Dermis blood vessel endothelial cell (primary cell): ENCODE data around the gene TAGLN. TPM values are rescaled to one million over a fixed set of nuclear protein-coding genes. Genes with fewer than 3 reads are reported as not detected.
"Not testable (repeated sequence)": the region's sequence is repeated elsewhere in the genome, so short reads cannot be mapped to it uniquely, and the experiment has no call there.

Experiments
- DNase-seq: peaks from one replicate; pipeline ENCODE4 v3.0.0; 2010
- total RNA-seq: library from RNA; depleted of rRNA; stranded (reverse); fragments of >200 nt; gene quantifications from 2 replicates; pipeline ENCODE4 v1.2.3, GENCODE V29; 2014

The TAGLN gene
- total RNA-seq, 1 donor from 2014 or later: 31.3 TPM

- DNase-seq: peak; percentile 28
Measured at GRCh38 chr11:117197516-117198456, 1.4 kb upstream of the TAGLN start.

GRCh38 chr11:117198613-117199012 lies 557 bp upstream of the TAGLN start:
- DNase-seq: no peak

- DNase-seq: no peak
Measured at GRCh38 chr11:117199916-117200812, 994 bp downstream of the TAGLN start.

- no peak for DNase-seq
Measured at GRCh38 chr11:117200813-117201657, 1.9 kb downstream of the TAGLN start.

GRCh38 chr11:117201658-117202305 lies 2.6 kb downstream of the TAGLN start:
- no peak for DNase-seq

GRCh38 chr11:117202386-117203068 lies 3.4 kb downstream of the TAGLN start:
- DNase-seq: no peak

GRCh38 chr11:117203069-117203407 lies 3.9 kb downstream of the TAGLN start:
- no peak for DNase-seq

- no peak for DNase-seq
Measured at GRCh38 chr11:117204283-117205080, 5.3 kb downstream of the TAGLN start.

- no peak for DNase-seq
Measured at GRCh38 chr11:117205211-117205818, 6.1 kb downstream of the TAGLN start.

- not testable (repeated sequence) for DNase-seq
Measured at GRCh38 chr11:117206111-117206510, 6.9 kb downstream of the TAGLN start.

- DNase-seq: peak; percentile 17
Measured at GRCh38 chr11:117206859-117207258, 7.7 kb downstream of the TAGLN start.

- DNase-seq: not testable (repeated sequence)
Measured at GRCh38 chr11:117207481-117207880, 8.3 kb downstream of the TAGLN start.

GRCh38 chr11:117208710-117209109 lies 9.5 kb downstream of the TAGLN start:
- DNase-seq: not testable (repeated sequence)

GRCh38 chr11:117209351-117210125 lies 10.4 kb downstream of the TAGLN start:
- not testable (repeated sequence) for DNase-seq

- DNase-seq: no peak
Measured at GRCh38 chr11:117210620-117211019, 11.4 kb downstream of the TAGLN start.

GRCh38 chr11:117212697-117213355 lies 13.7 kb downstream of the TAGLN start:
- DNase-seq: no peak

- no peak for DNase-seq
Measured at GRCh38 chr11:117214404-117215110, 15.4 kb downstream of the TAGLN start.
